Measurements from ENCODE around the gene SCN1B.

DNA sequence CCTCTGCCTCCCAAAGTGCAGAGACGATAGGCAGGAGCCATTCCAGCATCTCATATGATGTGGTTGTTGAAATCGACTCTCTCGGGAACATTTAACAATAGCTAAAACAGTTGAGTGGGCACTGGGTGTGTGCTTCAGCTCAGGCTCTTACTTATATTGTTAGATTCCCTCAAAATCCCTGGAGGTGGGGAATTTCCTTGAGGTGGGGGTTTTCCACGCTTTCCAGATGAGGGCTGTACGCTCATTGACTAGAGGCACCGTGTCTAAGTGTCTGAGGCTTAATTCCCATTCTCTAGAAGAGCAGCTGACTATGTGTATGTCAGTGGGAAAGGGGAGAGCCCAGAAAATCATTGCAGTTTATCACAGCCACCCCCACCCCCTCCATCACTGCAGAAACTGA is 41.0 kb upstream of the SCN1B start:
- TF ChIP-seq POLR2AphosphoS5 (IDR thresholded peaks at IDR 0.05; ENCODE audit: low read depth, low read length) (no peak), POLR2A (IDR thresholded peaks at IDR 0.05; ENCODE audit: low read depth, low read length) (no peak), TAF1 (IDR thresholded peaks at IDR 0.05; ENCODE audit: borderline replicate concordance, low read depth, low read length) (no peak)

Measured in GM12892 (cell line).